Measurements from ENCODE around the gene WDR46.

The WDR46 gene

DNA sequence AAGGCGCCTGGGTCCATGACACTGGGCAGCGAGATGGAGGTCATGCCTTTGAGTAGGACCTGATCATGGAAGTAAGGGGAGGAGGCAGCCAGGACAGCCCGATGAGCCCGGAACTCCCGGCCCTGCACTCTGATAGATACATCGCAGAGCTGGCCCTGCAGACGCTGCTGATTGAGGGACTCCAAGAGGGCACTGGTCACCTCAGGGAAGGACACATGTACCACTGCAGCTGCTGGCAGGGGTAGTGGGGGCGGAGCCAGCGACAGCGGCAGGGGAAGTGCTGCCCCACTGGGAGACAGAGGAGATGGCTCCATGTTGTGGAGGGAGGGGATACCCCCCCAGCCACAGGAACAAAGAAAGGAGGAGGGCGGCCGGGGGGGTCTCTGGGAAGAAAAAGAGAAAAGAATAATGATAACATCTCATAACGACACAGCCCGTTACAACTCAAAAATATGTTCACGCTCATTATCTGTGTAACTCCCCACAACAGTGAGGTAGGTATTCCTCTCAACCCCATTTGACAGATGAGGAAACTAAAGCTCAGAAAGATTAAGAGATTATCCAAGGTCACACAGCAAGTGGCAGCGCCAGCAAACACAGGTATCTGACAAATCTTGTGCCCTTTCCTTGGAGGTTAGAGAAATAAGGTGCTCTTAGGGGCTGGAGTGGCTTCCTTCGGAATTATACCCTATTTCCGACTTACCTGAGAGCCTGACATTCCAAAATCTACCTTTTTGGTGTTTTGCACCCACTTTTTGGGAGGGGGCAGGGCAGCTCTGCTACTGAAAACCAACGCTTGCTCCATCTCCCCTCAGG, 27.8 kb upstream of the WDR46 start:
- TF ChIP-seq, protein P1, sequence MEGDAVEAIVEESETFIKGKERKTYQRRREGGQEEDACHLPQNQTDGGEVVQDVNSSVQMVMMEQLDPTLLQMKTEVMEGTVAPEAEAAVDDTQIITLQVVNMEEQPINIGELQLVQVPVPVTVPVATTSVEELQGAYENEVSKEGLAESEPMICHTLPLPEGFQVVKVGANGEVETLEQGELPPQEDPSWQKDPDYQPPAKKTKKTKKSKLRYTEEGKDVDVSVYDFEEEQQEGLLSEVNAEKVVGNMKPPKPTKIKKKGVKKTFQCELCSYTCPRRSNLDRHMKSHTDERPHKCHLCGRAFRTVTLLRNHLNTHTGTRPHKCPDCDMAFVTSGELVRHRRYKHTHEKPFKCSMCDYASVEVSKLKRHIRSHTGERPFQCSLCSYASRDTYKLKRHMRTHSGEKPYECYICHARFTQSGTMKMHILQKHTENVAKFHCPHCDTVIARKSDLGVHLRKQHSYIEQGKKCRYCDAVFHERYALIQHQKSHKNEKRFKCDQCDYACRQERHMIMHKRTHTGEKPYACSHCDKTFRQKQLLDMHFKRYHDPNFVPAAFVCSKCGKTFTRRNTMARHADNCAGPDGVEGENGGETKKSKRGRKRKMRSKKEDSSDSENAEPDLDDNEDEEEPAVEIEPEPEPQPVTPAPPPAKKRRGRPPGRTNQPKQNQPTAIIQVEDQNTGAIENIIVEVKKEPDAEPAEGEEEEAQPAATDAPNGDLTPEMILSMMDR (IDR thresholded peaks at IDR 0.05; ENCODE audit: low read depth, low read length) = no peak
- DNase-seq (ENCODE audit: extremely low read depth, low read depth) = no peak

DNA sequence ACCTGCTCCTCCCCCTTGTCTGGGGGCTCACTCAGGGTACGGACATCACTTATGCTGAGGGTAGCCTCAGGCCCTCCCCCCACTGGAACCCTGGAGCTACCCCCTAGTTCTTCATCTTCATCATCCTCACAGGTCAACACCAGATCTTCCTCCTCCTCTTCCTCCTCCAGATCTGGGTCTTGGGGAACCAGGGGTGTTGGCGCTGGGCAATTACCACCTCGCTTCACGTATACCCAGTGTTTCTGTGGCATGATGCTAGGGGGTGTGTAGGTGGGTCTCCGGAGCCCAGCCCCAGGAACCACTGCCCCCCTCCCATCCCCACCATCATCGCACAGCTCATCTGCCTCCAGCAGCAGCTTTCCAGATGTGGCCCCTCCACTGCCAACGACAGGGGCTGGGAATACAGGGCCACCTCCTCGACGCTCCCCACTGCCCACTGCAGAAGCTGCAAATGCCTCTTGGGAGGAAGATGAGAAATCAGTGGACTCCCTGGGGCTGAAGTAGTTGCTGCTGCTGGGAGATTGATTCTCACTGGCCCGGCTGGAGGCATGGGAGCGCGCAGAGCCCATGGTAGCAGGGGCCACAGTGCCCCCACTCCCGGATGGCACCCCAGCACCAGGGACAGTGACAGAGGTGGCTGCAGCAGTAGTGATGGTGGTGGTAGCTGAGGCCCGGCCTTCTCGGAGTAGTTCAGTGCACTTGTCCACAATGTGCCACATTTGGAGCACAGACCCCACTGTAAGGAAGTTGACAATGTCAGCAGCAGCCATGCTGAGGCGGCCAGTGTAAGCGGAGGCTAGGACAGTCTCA, 27.0 kb upstream of the WDR46 start:
- no peak for DNase-seq (ENCODE audit: extremely low read depth, low read depth)
- TF ChIP-seq, protein P1 (IDR thresholded peaks at IDR 0.05; ENCODE audit: low read depth, low read length) = no peak

DNA sequence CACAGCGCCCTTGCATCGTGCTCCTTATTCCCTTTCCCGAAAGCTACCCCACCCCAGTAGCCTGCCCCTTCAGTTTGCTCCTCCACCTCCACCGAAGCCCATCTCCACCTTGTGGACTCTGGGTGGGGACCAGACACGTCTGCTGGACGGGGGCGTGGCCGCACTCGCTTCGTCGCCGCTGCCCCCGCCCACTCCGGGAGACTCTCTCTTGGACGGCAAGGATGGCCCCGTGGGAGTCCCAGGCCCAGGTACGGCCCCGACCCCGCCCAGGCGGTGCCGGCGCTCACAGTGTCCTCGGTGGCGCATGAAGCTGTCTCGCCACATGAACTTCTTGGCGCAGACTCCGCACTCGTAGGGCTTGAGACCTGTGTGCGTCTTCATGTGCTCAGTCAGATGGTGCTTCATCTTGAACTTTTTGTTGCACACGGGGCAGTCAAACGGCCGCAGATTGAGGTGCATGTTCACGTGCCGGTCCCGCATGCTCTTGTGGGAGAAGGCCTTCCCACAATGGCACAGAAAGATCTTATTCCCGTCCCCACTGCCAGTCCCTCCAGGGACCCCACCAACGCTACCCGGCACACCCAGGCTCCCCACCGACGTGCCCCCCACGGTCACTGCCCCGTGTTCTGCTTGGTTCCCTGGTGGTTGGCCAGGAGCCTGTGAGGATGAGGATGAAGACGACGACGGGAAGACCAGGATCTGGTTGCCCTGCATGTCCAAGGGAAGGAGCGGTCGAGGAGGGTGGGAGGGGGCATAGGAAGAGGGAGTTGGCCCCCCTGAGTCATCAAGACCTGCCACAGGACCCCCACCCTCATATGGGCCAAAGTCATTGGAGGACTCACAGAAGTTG, 26.1 kb upstream of the WDR46 start:
- DNase-seq (ENCODE audit: extremely low read depth, low read depth) = no peak
- TF ChIP-seq, protein P1 (IDR thresholded peaks at IDR 0.05; ENCODE audit: low read depth, low read length) = no peak

DNA sequence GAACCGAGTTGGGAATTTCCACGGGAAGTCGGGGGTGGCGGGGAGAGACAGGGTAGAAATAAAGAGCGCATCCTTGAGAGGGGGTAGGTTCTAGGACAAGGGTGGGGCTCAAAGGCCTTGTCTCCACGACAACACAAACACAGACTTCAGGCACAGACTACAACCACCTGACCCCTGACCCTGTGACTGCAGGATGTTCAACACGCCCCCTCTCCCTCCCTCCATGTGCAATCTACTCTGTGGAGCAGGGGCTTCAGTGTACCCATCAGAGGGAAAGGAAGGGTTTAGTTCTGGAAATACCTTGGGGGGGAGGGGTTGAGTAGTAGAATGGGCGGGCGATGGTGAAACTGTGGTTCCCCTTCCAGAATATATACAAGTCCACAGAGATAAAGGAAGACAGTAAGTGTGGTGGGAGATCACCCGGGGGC, 25.5 kb upstream of the WDR46 start:
- TF ChIP-seq, protein P1 (IDR thresholded peaks at IDR 0.05; ENCODE audit: low read depth, low read length) = no peak
- no peak for DNase-seq (ENCODE audit: extremely low read depth, low read depth)

DNA sequence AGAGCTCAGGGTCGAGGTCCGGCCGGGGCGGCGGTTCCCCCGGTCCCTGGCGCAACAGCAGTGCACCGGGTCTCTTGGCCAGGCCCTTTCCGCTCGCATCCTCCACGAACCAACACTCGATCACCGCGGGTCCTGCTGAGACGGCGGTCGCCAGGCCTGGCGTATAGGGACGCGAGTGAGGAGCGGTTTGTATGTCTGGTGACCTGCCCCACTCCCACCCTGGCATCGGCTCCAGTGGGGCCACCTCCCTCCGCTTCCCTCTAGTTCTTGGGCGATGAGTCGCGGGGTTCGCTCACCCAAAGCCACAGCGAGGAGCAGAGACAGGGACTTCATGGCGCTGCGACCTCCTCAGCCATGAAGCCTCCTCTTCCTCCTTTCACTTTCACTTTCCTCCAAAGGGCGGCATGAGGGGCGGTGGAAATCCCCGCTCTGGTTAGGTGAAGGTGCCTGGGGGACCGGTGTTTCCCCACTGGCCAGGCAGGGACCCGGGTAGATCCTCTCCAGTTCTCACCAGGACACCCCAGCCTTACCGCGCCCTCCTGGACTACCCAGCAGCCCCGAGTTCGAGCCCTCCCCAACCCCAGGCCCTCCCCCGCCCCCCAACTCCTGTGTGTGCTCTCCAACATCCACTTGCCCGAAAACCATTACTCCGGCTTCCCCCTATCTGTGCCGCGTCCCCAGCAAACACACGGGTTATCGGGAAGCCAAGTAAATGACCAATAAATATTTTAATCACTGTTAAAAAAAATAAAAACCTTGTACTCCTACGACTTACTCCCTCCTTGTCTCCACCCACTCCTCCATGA, 24.9 kb upstream of the WDR46 start, which contains the start of gene TAPBP:
TSS of gene TAPBP (minus strand) at position 370 of the 806 bp plus-strand sequence. CDS start at position 333, 37 bp downstream.
- TF ChIP-seq, protein P1 (IDR thresholded peaks at IDR 0.05; ENCODE audit: low read depth, low read length) = no peak
- no peak for DNase-seq (ENCODE audit: extremely low read depth, low read depth)

DNA sequence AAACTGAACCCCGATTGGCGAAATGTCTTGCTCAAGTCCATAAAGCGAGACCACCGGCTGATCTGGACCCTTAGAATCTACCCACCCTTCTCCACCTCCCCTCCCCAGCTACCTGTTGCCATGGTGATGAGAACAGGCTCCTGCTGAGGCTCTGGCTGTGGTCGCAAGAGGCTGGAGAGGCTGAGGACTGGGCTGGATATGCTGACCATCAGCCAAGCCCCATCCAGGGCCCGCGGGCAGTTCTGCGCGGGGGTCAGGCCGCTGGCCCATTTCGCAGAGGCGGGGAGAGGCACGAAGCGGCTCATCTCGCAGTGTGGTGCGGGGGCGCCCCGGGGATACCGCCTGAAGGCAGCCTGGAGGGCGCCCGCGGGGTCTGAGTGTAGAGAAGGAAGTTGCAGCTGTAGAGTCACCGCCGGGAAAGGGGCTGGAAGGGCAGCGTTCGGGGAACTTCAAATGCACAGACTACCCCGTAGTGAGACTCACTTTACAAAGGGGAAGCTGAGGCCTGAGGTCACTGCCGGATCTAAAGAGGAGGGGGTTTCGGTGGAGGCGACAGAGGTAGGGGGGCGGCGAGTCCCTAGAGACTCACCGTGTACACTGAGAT, 24.2 kb upstream of the WDR46 start:
- TF ChIP-seq, protein P1 (IDR thresholded peaks at IDR 0.05; ENCODE audit: low read depth, low read length) = no peak
- DNase-seq (ENCODE audit: extremely low read depth, low read depth) = no peak

All from AG09319 (cell line).